Type B pancreatic cell (in vitro differentiated cells): Measurements from ENCODE around the gene ADH7. TPM values are rescaled to one million over a fixed set of nuclear protein-coding genes. Genes with fewer than 3 reads are reported as not detected.
A peak's percentile ranks its signal among the peaks of the same experiment; 100 is the strongest.

Experiments used
- DNase-seq: peaks from one replicate; pipeline ENCODE4 v3.0.0; 2021; ENCODE audit warnings: mixed read lengths; ENCODE audit not compliant: unreplicated experiment; ENCODE audit errors: extremely low spot score
- H3K27ac Mint-ChIP-seq: 2 replicates; pipeline ENCODE4 v1.8.0; 2021; ENCODE audit warnings: mild to moderate bottlenecking, mixed read lengths
- H3K27me3 Mint-ChIP-seq: 2 replicates; pipeline ENCODE4 v1.8.0; 2021; ENCODE audit warnings: mixed read lengths
- H3K36me3 Mint-ChIP-seq: 2 replicates; pipeline ENCODE4 v1.8.0; 2021; ENCODE audit warnings: mixed read lengths
- H3K4me1 Mint-ChIP-seq: one replicate; pipeline ENCODE4 v1.8.0; 2021; ENCODE audit warnings: mixed read lengths; ENCODE audit not compliant: unreplicated experiment
- H3K4me3 Mint-ChIP-seq: 2 replicates; pipeline ENCODE4 v1.8.0; 2021; ENCODE audit warnings: mild to moderate bottlenecking, mixed read lengths
- H3K9me3 Mint-ChIP-seq: 2 replicates; pipeline ENCODE4 v1.8.0; 2021; ENCODE audit warnings: mixed read lengths
- CTCF ChIP-seq: fragments of 200-600 bp; sonication (generic); conservative IDR thresholded peaks from 2 replicates; pipeline ENCODE4 v1.5.0; 2021; ENCODE audit warnings: antibody characterized with exemption, mild to moderate bottlenecking
- total RNA-seq: library from RNA; stranded (reverse); gene quantifications from 2 replicates; pipeline ENCODE4 v1.2.1, GENCODE V29; 2021; ENCODE audit warnings: low replicate concordance

The ADH7 gene
- total RNA-seq, 1 donor from 2014 or later = 0.17 TPM

- Mint-ChIP-seq H3K27me3 (no peaks in the 10 kb centered on the region), H3K36me3 (no peaks in the 10 kb centered on the region), H3K4me1 (no peaks in the 10 kb centered on the region), H3K9me3 (no peaks in the 10 kb centered on the region), H3K27ac (no peak overlapping the region), H3K4me3 (no peak overlapping the region)
- no peak for TF ChIP-seq CTCF
- no peak for DNase-seq
These were observed 20.7 kb downstream of the ADH7 start for GRCh38 chr4:99414401-99414800.

- no peaks in the 10 kb centered on the region for H3K36me3 Mint-ChIP-seq
- no peaks in the 10 kb centered on the region for H3K4me1 Mint-ChIP-seq
- no peak overlapping the region for H3K4me3 Mint-ChIP-seq
- H3K27me3 Mint-ChIP-seq = no peaks in the 10 kb centered on the region
- H3K27ac Mint-ChIP-seq = no peak overlapping the region
- no peak for DNase-seq
- no peaks in the 10 kb centered on the region for H3K9me3 Mint-ChIP-seq
- no peak for TF ChIP-seq CTCF
These were observed 22.0 kb downstream of the ADH7 start for GRCh38 chr4:99413140-99413539.

- Mint-ChIP-seq H3K27ac (no peak overlapping the region), H3K4me3 (no peak overlapping the region), H3K27me3 (peaks cover 10% of the 10 kb centered on the region), H3K9me3 (no peaks in the 10 kb centered on the region), H3K36me3 (no peaks in the 10 kb centered on the region), H3K4me1 (no peaks in the 10 kb centered on the region)
- DNase-seq = no peak
- no peak for TF ChIP-seq CTCF
These were observed 24.1 kb downstream of the ADH7 start for GRCh38 chr4:99411041-99411440.

GRCh38 chr4:99410075-99410474 is 25.1 kb downstream of the ADH7 start:
- H3K36me3 Mint-ChIP-seq = no peaks in the 10 kb centered on the region

GRCh38 chr4:99408346-99408745 is 26.8 kb downstream of the ADH7 start:
- DNase-seq = no peak
- no peak overlapping the region for H3K27ac Mint-ChIP-seq
- no peak for TF ChIP-seq CTCF
- no peaks in the 10 kb centered on the region for H3K9me3 Mint-ChIP-seq
- H3K36me3 Mint-ChIP-seq = no peaks in the 10 kb centered on the region
- H3K27me3 Mint-ChIP-seq = peaks cover 10% of the 10 kb centered on the region
- peaks cover 12% of the 10 kb centered on the region for H3K4me1 Mint-ChIP-seq
- H3K4me3 Mint-ChIP-seq = no peak overlapping the region

More at GRCh38 chr4:99410075-99410474, 25.1 kb downstream of the ADH7 start:
- Mint-ChIP-seq H3K4me3 (no peak overlapping the region), H3K9me3 (no peaks in the 10 kb centered on the region), H3K4me1 (peaks cover 6% of the 10 kb centered on the region), H3K27ac (no peak overlapping the region), H3K27me3 (peaks cover 10% of the 10 kb centered on the region)
- no peak for TF ChIP-seq CTCF
- no peak for DNase-seq

- Mint-ChIP-seq H3K4me3 (no peak overlapping the region), H3K27me3 (peaks cover 10% of the 10 kb centered on the region), H3K36me3 (no peaks in the 10 kb centered on the region), H3K9me3 (no peaks in the 10 kb centered on the region), H3K4me1 (peaks cover 13% of the 10 kb centered on the region), H3K27ac (peak overlapping the region; percentile 48)
- peak; percentile 94 for TF ChIP-seq CTCF
- DNase-seq = no peak
These were observed 29.6 kb downstream of the ADH7 start for GRCh38 chr4:99405433-99406115.
